Transverse colon (tissue), 3 donors: ENCODE measurements around the gene SLFN12.

ENCODE experiments used
- POLR2A ChIP-seq: fragments of 450-650 bp; IDR thresholded peaks from one replicate; pipeline ENCODE4 v1.6.1; 2016; ENCODE audit warnings: antibody characterized with exemption, mild to moderate bottlenecking, moderate library complexity
- TF ChIP-seq, protein P1 (sequence below), 5 experiments: fragments of 200-600 bp in 3 of 5; fragments of 450-650 bp in 2 of 5; sonication (generic) in 3 of 5; IDR thresholded peaks; 1 replicate in 2 of 5; 2 replicates in 3 of 5; pipeline ENCODE4 v1.5.1; 2016 to 2017; ENCODE audit warnings: antibody characterized with exemption in 5 of 5, inconsistent platforms in 3 of 5, mild to moderate bottlenecking in 2 of 5, moderate library complexity in 1 of 5

DNA sequence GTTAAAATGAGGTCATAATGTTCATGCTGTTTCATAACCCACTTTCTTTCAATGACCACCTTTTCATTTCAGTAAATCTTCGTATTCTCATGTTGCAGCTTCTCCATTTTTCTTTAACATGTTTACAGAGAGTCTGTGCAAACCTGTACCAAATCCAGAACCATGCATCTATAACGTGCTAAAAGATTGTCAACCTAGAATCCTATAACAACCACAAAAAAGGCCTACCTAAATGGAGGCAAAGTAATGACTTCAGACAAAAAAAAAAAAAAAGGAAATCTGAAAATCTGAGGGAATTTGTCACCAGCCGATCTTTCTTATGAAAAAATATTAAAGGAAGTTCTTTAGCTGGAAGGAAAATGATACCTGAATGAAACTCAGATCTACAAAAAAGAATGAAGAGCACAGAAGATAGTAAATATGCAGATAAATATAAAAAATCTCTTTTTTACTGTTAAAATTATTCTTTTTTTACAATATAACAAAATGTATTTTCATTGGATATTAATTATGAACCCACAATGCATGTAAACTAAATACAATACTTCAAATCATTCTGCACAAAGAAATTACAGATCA is 57.4 kb downstream of the SLFN12 start:
- TF ChIP-seq, protein P1, sequence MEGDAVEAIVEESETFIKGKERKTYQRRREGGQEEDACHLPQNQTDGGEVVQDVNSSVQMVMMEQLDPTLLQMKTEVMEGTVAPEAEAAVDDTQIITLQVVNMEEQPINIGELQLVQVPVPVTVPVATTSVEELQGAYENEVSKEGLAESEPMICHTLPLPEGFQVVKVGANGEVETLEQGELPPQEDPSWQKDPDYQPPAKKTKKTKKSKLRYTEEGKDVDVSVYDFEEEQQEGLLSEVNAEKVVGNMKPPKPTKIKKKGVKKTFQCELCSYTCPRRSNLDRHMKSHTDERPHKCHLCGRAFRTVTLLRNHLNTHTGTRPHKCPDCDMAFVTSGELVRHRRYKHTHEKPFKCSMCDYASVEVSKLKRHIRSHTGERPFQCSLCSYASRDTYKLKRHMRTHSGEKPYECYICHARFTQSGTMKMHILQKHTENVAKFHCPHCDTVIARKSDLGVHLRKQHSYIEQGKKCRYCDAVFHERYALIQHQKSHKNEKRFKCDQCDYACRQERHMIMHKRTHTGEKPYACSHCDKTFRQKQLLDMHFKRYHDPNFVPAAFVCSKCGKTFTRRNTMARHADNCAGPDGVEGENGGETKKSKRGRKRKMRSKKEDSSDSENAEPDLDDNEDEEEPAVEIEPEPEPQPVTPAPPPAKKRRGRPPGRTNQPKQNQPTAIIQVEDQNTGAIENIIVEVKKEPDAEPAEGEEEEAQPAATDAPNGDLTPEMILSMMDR (IDR thresholded peaks at IDR 0.05): no peak
- no peak for TF ChIP-seq POLR2A
